DMS114 treated with DMSO at 0.1 percent for 48 hours (cell line): Measurements from ENCODE around the gene MMP24.
"Not testable (repeated sequence)": the region's sequence is repeated elsewhere in the genome, so short reads cannot be mapped to it uniquely, and the experiment has no call there.

Source experiments
- DNase-seq: peaks from one replicate; lab custom pipeline; 2025; ENCODE audit not compliant: unreplicated experiment; lab: John Stamatoyannopoulos, UW

The MMP24 gene

DNA sequence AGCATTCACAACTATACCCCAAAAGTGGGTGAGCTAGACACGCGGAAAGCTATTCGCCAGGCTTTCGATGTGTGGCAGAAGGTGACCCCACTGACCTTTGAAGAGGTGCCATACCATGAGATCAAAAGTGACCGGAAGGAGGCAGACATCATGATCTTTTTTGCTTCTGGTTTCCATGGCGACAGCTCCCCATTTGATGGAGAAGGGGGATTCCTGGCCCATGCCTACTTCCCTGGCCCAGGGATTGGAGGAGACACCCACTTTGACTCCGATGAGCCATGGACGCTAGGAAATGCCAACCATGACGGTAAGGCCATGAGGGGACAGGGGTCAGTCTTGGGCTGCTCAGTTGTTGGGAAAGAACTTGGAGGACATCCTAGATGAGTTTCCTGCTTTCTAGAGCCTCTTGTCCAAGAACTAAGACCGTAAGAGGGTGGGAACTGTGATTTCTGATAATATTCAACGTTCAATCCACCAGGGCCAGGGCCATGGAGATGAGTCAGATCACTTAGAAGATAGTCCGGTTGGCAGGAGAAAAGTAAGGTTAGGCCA, 28.0 kb downstream of the MMP24 start:
- no peak for DNase-seq

DNA sequence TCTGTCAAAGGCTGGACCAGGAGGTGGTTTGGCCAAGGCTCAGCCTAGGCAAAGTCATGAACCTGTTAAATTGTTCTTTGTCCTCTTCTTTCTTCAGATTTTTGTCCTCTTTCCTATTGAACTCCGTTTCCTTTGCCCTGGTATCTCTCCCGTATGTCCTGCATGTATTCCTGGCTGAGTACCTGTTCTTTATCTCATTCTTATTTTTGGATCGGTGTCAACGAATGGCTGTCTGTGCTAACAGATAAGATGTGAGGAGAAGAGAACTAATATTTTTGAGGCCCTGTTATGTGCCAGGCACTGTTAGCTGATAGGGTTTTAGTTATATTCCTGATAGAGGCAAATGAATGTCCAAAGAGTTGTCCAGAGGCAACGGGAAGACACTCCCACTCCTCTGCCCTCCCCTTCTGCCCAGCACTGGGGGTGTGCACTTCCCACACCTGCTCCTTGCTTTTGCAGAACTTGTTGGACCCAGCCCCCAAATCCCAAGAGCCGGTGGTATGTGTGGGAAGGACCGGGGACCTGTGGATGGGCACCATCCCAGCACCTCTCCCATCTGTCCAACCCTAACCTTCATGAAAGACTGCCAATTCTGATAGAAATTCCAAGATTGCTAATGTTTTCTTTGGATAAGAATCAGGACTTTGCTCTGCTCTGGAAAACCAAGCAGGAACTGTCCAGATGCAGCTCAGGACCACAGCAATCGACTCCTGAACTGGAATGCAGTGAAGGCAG, 30.9 kb downstream of the MMP24 start:
- DNase-seq = no peak

DNA sequence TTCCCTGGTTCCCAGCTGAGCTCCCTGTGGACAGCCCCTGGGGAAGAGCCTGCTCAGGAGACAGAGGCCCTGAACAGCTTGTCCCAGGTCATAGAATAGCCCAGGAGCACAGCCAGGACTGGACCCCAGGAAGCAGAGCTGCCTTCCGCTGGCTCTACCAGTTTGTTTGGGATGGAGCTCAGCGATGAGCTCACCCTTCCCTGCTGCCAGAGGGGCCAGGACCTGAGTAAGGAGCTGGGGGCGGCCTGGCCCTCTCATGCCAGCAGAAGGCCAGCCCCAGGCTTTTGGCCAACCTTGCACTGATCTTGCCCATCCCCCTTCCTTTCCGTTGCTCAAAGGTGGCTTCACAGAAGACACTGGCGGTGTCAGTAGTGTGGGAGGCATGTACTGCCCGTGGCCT, 33.9 kb downstream of the MMP24 start:
- DNase-seq = no peak

DNA sequence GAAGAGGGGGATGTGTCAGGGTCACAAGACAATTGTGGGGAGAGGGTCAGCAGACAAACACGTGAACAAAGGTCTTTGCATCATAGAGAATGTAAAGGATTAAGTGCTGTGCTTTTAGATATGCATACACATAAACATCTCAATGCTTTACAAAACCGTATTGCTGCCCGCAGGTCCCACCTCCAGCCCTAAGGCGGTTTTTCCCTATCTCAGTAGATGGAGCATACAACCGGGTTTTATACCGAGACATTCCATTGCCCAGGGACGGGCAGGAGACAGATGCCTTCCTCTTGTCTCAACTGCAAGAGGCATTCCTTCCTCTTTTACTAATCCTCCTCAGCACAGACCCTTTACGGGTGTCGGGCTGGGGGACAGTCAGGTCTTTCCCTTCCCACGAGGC, 35.8 kb downstream of the MMP24 start:
- DNase-seq = not testable (repeated sequence)

DNA sequence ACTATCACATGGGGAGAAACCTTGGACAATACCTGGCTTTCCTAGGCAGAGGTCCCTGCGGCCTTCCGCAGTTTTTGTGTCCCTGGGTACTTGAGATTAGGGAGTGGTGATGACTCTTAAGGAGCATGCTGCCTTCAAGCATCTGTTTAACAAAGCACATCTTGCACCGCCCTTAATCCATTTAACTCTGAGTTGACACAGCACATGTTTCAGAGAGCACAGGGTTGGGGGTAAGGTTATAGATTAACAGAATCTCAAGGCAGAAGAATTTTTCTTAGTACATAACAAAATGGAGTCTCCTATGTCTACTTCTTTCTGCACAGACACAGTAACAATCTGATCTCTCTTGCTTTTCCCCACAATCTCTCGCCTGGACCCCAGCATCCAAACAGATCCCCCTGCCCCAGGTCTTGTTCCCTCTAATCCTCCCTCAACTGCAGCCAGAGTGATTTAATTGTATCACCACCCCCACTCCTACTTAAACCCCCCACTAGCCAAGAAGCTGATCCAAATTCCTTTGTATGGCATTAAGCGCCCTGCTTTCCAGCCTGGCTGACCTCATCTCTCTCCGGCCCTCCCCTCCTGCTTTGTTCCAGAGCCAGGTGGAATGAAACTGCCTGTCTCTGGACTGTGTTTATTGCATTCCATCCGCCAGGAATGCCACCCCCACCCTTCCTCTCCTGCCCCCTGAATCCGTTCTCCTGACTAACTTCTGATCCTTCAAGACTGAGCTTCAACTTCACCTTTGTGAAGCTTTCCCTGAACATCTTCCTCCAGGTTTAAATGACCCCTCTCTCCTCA, 36.4 kb downstream of the MMP24 start:
- DNase-seq = not testable (repeated sequence)

GRCh38 chr20:35263532-35264341, 37.2 kb downstream of the MMP24 start:
- DNase-seq = no peak

DNA sequence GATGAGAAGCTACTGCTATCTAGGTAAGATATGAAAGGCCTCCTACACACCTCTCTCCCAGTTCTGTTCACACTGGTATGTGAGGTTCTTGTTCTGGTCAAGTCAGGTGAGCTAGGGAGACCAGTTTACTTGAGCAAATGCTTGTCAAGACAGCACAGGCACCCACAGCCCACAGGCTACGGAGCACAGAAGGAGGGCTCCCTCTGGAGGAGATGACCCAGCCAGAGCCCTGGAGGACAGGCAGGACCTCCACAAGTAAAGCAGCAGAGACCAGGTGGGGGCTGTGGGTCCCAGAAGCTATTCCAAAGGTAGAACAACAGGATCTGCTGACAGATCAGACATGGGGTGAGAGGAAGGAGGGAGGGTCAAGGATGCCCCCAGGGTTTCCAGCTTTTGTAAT, 38.3 kb downstream of the MMP24 start:
- no peak for DNase-seq

GRCh38 chr20:35267092-35267491, 40.6 kb downstream of the MMP24 start:
- no peak for DNase-seq

DNA sequence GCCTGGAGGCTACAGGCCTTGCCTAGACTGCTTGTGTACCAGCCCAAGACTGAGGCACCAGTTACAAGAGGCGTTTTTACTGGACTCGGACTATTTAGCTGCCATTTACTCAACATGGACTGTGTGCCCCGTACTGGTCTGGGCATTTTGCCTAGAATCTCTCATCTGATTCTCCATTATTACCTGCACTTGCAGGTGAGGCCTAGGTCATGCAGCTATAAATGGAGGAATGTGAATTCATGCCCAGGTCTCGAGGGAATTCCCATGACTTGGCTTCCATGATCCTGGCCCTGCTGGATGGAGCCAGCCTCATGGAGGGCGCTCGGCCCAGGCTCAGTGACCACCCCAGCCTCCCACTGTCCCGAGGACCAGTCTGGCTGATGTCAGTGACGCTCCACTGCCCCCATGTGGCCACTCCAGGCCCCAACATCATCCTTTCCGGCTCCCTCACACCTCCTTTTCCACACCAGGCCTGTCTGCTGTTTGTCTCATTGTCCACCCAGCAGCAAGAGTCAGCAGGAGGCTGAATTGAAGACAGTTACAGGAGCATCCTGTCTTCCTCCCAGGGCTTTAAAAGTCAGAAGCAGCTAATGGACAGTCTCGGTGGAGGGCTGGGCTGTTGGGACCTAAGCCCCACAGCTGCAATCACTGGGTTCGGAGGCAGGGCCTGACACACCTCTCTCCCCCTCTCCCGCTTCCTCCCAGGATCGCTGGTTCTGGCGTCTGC, 42.7 kb downstream of the MMP24 start:
- peak; percentile 9 for DNase-seq

GRCh38 chr20:35270021-35270902, 43.8 kb downstream of the MMP24 start:
- no peak for DNase-seq

DNA sequence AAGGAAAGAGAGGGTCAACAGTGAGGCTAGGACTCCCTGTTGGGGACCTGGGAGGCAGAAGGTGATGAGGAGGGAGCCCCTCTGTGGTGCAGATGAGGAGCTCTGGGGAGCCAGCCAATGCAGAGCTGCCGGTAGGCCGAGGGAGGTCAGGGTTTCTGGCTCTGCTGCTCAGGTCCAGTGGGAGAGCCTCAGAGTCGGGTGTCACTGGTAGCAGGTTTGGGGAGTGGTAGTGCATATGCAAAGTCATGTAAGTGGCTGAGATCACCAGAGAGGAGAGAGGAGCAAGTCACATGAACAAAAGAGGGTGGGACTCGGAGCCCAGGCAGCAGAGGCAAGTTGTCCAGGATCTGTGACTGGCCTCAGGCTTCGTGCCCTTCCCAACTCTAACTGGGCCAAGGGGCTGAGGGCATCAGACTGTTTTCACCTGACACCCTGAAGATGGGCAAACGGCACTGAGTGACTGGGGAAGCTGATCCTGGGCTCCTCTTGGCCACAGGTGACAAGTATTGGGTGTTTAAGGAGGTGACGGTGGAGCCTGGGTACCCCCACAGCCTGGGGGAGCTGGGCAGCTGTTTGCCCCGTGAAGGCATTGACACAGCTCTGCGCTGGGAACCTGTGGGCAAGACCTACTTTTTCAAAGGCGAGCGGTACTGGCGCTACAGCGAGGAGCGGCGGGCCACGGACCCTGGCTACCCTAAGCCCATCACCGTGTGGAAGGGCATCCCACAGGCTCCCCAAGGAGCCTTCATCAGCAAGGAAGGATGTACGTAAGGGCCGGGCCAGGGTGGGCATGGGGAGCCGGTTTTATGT, 44.8 kb downstream of the MMP24 start:
- no peak for DNase-seq

GRCh38 chr20:35271904-35272303, 45.4 kb downstream of the MMP24 start:
- no peak for DNase-seq

GRCh38 chr20:35273449-35274171, 47.1 kb downstream of the MMP24 start:
- no peak for DNase-seq

GRCh38 chr20:35274172-35275092, 47.9 kb downstream of the MMP24 start:
- DNase-seq = no peak

DNA sequence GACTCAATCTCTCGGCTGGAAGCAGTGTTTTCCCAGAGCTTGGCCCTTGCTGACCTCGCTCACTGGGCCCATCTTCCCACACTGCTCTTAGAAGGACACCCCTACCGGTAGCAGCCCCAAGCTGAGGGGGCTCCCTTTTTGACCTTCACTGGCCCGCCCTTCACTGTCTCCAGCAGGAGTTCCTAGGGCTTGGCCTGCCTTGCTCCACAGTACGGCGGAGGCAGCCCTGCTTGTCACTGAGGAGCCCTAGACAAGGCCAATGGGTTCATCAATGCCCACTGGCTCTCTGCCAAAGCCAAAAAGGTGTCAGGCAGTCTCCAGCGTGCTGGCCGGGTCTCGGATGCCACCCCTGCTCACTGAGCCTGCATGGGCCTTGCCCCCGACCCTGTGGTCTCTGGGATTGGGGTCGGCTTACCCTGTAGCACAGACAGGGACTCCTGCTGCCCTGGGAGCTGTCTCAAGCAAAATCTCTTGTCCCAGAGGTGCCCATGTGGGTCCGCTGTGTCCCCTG, 49.3 kb downstream of the MMP24 start:
- DNase-seq = no peak

GRCh38 chr20:35276408-35276807, 49.9 kb downstream of the MMP24 start:
- DNase-seq = no peak

DNA sequence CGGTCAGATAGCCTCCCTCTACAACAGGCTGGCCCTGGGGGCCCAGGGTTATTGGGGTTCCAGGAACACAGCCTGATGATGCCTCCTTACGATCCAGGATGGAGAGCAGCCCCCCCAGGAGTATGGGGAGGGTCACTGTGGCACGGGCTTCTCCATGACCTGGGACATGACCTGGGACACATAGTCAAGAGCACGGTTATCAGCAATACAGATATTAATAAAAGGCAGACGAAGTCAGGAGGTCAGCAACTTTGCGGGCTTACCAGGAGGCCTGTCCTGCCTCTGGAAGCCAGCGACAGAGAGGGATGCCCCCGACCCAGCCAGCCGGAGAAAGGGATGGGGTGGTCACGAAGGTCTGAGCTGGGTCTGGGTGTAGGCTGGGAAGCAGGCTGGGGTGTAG, 50.6 kb downstream of the MMP24 start:
- DNase-seq = no peak
